OCI-LY3 (cell line): ENCODE measurements around the gene REELD1.

Experiments used
- H2AFZ ChIP-seq: fragments of 200-600, 300-600 bp; shearing (Covaris generic); 2 replicates; pipeline ENCODE4 v1.6.0; 2014; ENCODE audit warnings: antibody characterized with exemption, low read depth, low read length
- H3K27ac ChIP-seq: fragments of 200-600, 300-600 bp; sonication (generic); 2 replicates; pipeline ENCODE4 v1.5.1; 2014; ENCODE audit warnings: mild to moderate bottlenecking, low read length, moderate library complexity, mixed read lengths
- H3K27me3 ChIP-seq: fragments of 200-600, 300-600 bp; sonication (generic); 2 replicates; pipeline ENCODE4 v1.6.1; 2014; ENCODE audit warnings: low read depth, low read length, mixed read lengths
- H3K36me3 ChIP-seq: fragments of 200-600, 300-600 bp; sonication (generic); replicated peaks from 2 replicates; pipeline ENCODE3; 2014; ENCODE audit warnings: low read depth, low read length, mixed read lengths
- H3K4me1 ChIP-seq: fragments of 300-600, 200-600 bp; sonication (generic); 2 replicates; pipeline ENCODE4 v1.6.1; 2014; ENCODE audit warnings: low read length, mixed read lengths
- H3K4me2 ChIP-seq: fragments of 200-600, 300-600 bp; sonication (generic); 2 replicates; pipeline ENCODE4 v1.6.1; 2014; ENCODE audit warnings: low read length, mixed read lengths
- H3K4me3 ChIP-seq: fragments of 300-600, 200-600 bp; sonication (generic); 2 replicates; pipeline ENCODE4 v1.5.1; 2014; ENCODE audit warnings: antibody characterized with exemption, mild to moderate bottlenecking, low read length, moderate library complexity
- H3K79me2 ChIP-seq: fragments of 300-600, 200-600 bp; shearing (Covaris generic); 2 replicates; pipeline ENCODE4 v1.6.1; 2014; ENCODE audit warnings: mild to moderate bottlenecking, low read length, mixed read lengths
- H3K9ac ChIP-seq: fragments of 300-600, 200-600 bp; shearing (Covaris generic); 2 replicates; pipeline ENCODE4 v1.6.0; 2014; ENCODE audit warnings: mild to moderate bottlenecking, low read length, moderate library complexity
- H3K9me3 ChIP-seq: fragments of 200-600, 300-600 bp; shearing (Covaris generic); 2 replicates; pipeline ENCODE4 v1.6.1; 2014; ENCODE audit warnings: low read length, mixed read lengths; ENCODE audit not compliant: insufficient read depth
- H4K20me1 ChIP-seq: fragments of 200-600, 300-600 bp; sonication (generic); 2 replicates; pipeline ENCODE4 v1.6.1; 2016; ENCODE audit warnings: low read length, mixed read lengths; ENCODE audit not compliant: insufficient read depth
- CTCF ChIP-seq: fragments of 200-600, 300-600 bp; sonication (generic); IDR thresholded peaks from 2 replicates; pipeline ENCODE4 v1.5.1; 2014; ENCODE audit warnings: antibody characterized with exemption, low read length, low read depth
- EZH2phosphoT487 ChIP-seq: fragments of 200-600 bp; shearing (Covaris generic); IDR thresholded peaks from 2 replicates; pipeline ENCODE4 v1.6.1; 2018; ENCODE audit warnings: antibody characterized with exemption, mixed run types, low read depth

The REELD1 gene

DNA sequence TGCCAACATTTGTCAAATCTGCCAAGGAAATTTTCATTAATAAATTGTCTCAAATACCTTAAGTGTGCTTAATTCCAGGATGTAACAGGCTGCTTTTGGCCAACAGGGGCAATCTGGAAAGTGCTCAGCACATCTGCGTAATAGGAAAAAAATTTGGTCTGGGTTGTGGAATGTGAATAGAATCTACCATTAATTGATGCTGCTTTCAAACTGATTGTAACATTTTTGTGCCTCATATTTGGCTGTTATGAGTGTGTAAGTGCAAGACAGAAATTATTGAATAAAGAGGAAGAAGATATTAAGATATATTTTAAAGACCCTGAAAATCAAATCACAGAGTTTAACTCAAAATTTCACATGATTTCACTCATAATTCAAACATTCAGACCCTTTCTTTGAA, 41.1 kb downstream of the REELD1 start:
- no peaks in the 10 kb centered on the region for H4K20me1 ChIP-seq
- no peaks in the 10 kb centered on the region for H3K9me3 ChIP-seq
- no peaks in the 10 kb centered on the region for H3K27me3 ChIP-seq
- no peaks in the 10 kb centered on the region for H3K36me3 ChIP-seq
- no peak overlapping the region for H3K4me2 ChIP-seq
- H3K4me3 ChIP-seq = no peak overlapping the region
- no peak overlapping the region for H3K27ac ChIP-seq
- H2AFZ ChIP-seq = no peak overlapping the region
- TF ChIP-seq EZH2phosphoT487 (no peak), CTCF (no peak)
- no peak overlapping the region for H3K9ac ChIP-seq
- H3K4me1 ChIP-seq = no peaks in the 10 kb centered on the region
- H3K79me2 ChIP-seq = no peaks in the 10 kb centered on the region

DNA sequence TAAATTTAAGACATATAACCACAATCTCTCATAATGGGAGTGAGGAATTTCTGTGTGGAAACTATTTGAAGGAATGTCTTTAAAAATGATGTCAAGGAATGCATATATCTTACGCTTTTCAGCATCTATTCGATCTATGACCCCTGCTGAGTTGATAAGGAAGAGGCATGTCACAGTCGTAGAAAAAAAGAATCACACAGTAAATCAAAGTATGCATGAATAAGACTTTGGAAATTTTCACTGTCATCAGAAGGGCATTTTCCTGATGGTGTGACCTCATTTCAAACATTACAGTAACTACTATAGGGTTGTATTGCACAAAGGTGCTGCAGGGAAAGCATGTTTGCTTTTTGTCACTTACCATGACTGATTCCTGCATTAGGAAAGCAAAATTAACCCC, 41.5 kb downstream of the REELD1 start:
- Histone ChIP-seq H4K20me1 (no peaks in the 10 kb centered on the region), H3K4me2 (no peak overlapping the region), H3K9ac (no peak overlapping the region), H3K9me3 (no peaks in the 10 kb centered on the region), H3K36me3 (no peaks in the 10 kb centered on the region), H3K79me2 (no peaks in the 10 kb centered on the region), H2AFZ (no peak overlapping the region), H3K4me3 (no peak overlapping the region), H3K4me1 (no peaks in the 10 kb centered on the region), H3K27me3 (no peaks in the 10 kb centered on the region), H3K27ac (no peak overlapping the region)
- TF ChIP-seq CTCF (no peak), EZH2phosphoT487 (no peak)

- no peaks in the 10 kb centered on the region for H3K9me3 ChIP-seq
- no peak overlapping the region for H2AFZ ChIP-seq
- no peak overlapping the region for H3K9ac ChIP-seq
- no peak overlapping the region for H3K4me3 ChIP-seq
- no peak for TF ChIP-seq EZH2phosphoT487
- TF ChIP-seq CTCF = no peak
- H3K79me2 ChIP-seq = no peaks in the 10 kb centered on the region
- no peaks in the 10 kb centered on the region for H4K20me1 ChIP-seq
- no peaks in the 10 kb centered on the region for H3K27me3 ChIP-seq
- no peaks in the 10 kb centered on the region for H3K4me1 ChIP-seq
- no peak overlapping the region for H3K4me2 ChIP-seq
- no peaks in the 10 kb centered on the region for H3K36me3 ChIP-seq
- no peak overlapping the region for H3K27ac ChIP-seq
Observed at GRCh38 chr4:146256328-146256727, 42.0 kb downstream of the REELD1 start.

DNA sequence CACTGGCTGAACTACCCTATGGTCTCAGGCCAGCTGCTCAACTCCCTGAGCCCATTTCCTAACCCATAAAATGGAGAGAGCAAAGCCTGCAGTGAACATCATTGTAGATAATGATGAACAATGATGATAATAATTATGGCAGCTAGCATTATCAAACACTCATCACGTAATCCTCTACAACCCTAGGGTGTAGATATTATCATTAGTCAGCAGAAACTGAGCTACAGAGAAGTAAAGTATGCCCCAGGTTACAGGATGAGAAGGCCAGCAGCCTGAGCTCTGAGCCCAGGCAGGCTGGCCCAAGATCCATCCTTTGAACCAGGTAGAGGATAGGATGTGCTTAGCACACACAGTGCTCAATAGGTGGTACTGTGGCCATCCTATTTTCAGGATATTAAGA, 43.2 kb downstream of the REELD1 start:
- Histone ChIP-seq H4K20me1 (no peaks in the 10 kb centered on the region), H3K79me2 (no peaks in the 10 kb centered on the region), H3K27ac (no peak overlapping the region), H3K27me3 (no peaks in the 10 kb centered on the region), H3K9me3 (no peaks in the 10 kb centered on the region), H3K9ac (no peak overlapping the region), H3K4me1 (no peaks in the 10 kb centered on the region), H3K4me2 (no peak overlapping the region), H3K4me3 (no peak overlapping the region), H2AFZ (no peak overlapping the region), H3K36me3 (no peaks in the 10 kb centered on the region)
- no peak for TF ChIP-seq CTCF
- TF ChIP-seq EZH2phosphoT487 = no peak
